ENCODE data around the gene IGSF6.
"Not testable (repeated sequence)": the region's sequence is repeated elsewhere in the genome, so short reads cannot be mapped to it uniquely, and the experiment has no call there.

IGSF6 gene

GRCh38 chr16:21651515-21651914, 893 bp downstream of the IGSF6 start:
- no peak for DNase-seq

GRCh38 chr16:21650521-21650920, 1.9 kb downstream of the IGSF6 start:
- DNase-seq = no peak

DNA sequence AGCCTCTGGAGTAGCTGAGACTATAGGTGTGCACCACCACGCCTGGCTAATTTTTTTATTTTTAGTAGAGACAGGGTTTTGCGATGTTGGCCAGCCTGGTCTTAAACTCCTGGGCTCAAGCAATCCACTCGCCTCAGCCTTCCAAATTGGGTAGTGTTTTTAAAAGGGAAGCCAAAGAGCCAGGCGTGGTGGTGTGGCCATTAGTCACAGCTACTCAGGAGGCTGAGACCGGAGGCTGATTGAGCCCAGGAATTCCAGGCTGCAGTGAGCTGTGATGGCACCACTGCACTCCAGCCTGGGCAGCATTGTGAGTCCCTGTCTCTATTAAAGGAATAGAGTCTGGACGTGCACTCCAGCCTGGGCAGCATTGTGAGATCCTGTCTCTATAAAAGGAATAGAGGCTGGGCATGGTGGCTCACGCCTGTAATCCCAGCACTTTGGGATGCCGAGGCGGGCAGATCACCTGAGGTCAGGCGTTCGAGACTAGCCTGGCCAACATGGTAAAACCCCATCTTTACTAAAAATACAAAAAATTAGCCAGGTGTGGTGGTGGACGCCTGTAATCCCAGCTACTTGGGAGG, 2.5 kb downstream of the IGSF6 start:
- not testable (repeated sequence) for DNase-seq

DNA sequence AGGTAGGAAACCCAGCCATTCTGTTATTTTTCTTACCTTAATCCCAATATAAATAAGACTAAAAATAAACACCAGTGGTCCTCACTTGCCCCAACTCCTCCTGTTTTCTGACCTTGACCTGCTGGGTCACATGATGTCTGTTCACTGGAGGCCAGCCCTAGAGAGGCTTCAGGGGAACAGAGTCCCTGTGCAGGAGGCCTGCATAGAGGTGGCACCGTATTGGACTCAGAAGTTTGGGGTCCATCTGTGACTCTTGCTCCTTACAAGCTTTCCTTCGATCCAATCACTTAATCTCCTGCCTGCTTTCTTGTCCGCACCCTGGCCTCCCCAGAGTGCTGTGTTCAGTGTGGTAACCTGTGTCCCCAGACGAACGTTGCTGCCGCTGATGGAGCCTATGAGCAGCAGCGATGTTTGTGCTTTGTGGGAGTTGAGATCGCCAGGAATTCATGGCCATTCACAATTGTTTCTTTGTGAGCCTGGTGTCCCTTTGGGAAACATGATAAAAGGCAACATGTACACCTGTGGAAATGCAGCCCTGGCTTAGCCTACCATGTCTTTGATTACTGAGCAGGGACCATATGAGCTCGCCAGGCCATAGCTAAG, 4.7 kb downstream of the IGSF6 start:
- no peak for DNase-seq

- peak; percentile 67 to 69 for DNase-seq
Measured at GRCh38 chr16:21646721-21647561, 5.5 kb downstream of the IGSF6 start.

DNA sequence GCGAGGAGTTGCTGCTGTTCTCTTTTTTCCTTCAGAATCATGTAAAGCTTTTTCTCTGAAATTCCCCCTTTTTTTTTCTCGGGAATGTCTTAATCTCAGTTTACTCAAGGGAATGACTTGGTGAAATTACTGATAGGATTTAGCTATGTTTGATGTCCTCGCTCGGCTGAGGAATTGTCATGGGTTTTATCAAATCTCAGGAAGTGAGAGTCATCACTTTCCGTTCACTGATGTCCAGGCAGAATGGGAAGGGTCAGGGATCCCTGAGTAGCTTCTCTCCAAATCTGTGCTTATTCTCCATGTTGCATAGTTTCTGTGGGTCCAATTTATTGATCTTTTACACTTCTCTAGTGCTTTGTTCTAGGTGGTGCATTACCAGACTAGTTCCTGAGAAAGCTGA, 6.3 kb downstream of the IGSF6 start:
- DNase-seq = no peak

GRCh38 chr16:21645261-21645721, 7.1 kb downstream of the IGSF6 start:
- peak in 1 of 2 donors; percentile 16 for DNase-seq

- DNase-seq = no peak
Measured at GRCh38 chr16:21644674-21645073, 7.7 kb downstream of the IGSF6 start.

DNA sequence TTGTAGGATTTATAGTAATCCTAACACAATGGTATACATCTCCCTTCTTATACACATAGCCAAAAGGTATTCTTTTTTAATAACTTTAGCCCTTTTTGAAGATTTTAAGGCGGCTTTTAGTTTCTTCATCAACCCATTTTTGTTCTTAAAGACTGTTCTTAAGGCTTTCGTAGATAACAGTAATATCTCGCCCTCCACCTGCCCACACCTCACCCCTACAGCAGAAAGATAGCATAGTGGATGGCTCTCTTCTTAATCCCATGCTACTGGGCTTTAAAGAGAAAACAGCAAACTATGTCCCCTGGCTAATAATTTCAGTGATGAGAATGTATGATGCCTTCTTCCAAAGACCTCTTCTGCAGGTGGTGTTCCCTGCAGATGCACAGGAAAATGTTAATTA, 8.6 kb downstream of the IGSF6 start:
- DNase-seq = no peak

- DNase-seq = no peak
Measured at GRCh38 chr16:21642861-21643260, 9.5 kb downstream of the IGSF6 start.

- no peak for DNase-seq
Measured at GRCh38 chr16:21641916-21642315, 10.5 kb downstream of the IGSF6 start.

- no peak for DNase-seq
Measured at GRCh38 chr16:21639493-21639892, 12.9 kb downstream of the IGSF6 start.

- DNase-seq = peak; percentile 14 to 32
Measured at GRCh38 chr16:21638573-21638975, 13.8 kb downstream of the IGSF6 start.

GRCh38 chr16:21637032-21637968, 15.1 kb downstream of the IGSF6 start:
- DNase-seq = no peak

DNA sequence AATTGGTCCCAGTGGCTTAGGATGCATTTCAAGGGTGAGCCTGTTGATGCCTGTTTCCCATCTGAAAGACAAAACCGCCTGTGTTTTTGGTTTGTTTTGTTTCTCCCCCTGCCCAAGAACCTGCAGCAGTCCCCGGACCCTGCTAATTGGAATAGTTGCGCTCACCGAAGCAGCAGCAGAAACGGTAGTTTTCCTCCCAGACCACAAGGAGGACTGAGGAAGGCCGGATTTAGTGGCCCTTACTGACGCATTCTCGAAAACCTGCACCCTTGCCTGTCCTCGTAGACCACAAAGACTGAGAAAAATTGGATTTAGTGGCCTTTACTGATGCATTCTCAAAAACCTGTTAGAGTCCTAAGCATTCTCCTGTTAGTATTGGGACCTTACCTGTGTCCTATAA, 16.7 kb downstream of the IGSF6 start:
- not testable (repeated sequence) for DNase-seq

- DNase-seq = no peak
Measured at GRCh38 chr16:21634216-21634615, 18.2 kb downstream of the IGSF6 start.

DNA sequence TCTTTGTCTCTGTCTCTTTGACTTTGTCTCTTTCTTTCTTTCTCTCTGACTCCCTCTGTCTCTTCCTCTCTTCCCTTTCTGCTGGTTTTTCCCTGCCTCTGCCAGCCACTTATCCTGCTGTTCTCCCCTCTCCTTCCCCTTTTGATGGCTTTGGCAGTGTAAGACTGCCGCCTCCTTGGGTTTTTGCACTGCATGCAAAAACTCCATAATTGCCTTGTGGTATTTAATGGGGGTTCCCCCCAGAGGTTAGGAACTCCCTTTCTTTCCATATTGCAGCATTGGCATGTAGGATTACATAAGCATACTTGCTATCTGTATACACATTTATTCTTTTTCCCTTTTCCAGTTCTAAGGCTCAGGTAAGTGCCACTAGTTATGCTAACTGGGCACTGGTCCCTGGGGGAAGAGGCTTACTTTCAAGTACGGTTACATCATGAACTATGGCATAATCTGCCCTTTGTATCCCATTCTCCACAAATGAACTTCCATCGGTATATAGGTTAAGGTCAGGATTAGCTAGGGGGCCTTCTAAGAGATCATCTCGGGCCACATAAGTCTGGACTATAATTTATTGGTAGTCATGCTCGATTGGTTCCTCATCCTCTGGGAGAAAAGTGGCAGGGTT, 20.3 kb downstream of the IGSF6 start:
- DNase-seq = not testable (repeated sequence)

DNA sequence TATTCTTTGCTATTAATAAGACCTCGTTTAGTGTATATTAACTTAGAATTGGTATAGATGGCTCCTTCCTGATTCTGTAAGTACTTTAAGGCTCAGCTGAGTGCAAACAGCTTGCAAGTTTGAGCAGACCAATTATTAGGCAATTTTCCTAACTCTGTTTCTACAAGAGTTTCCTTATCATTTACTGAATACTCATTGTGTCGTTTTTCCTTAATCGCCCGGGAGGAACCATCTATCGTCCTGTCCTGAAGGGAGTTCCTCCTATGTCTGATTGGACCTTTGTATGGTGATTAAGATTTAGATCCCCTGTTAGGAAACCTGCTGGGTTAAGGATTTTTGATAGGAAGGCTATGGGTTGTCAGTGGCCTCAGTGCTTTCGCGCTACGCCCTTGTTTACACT, 21.0 kb downstream of the IGSF6 start:
- not testable (repeated sequence) for DNase-seq

DNA sequence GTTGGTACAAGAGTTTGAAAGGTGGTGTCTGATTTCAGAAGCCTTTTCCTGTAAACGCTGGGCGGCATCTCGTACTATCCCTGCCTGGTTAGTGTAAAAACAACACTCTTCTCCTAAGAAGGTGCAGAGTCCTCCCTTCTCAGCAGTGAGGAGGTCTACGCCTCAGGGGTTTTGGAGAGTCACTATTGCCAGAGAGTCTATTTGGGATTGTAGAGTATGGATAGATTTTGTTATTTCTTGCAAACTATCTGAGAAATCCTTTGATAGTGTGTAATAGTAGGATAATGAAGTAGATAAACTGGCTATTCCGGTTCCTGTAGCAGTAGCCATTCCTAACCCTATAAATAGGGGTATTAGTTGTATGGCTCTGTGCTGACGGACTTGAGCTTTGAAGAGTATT, 21.5 kb downstream of the IGSF6 start:
- DNase-seq = not testable (repeated sequence)

DNA sequence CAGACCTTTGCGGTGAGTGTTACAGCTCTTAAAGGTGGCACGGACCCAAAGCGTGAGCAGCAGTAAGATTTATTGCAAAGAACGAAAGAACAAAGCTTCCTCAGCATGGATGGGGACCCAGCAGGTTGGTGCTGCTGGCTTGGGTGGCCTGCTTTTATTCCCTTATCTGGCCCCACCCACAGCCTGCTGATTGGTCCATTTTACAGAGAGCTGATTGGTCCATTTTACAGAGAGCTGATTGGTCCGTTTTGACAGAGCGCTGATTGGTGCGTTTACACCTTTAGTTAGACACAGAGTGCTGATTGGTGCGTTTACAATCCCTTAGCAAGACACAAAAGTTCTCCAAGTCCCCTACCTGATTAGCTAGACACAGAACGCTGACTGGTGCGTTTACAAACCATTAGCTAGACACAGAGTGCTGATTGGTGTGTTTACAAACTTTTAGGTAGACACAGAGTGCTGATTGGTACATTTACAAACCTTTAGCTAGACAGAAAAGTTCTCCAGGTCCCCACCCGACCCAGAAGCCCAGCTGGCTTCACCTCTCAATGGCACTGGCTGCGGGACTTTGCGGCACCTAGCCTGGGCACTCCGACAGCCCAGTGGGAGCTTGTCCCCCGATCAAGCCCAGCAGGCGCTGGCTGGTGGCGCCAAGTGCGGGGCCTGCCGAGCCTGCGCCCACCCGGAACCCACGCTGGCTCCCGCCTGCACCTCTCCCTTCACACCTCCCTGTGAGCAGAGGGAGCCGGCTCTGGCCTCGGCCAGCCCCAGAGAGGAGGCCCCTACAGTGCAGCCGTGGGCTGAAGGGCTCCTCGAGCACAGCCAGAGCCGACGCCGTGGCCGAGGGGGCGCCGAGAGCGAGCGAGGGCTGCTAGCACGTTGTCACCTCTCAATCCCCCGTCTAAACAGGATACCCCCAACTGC, 22.5 kb downstream of the IGSF6 start:
- not testable (repeated sequence) for DNase-seq

- DNase-seq = no peak
Measured at GRCh38 chr16:21628772-21629171, 23.6 kb downstream of the IGSF6 start.
